GM12878 (cell line): ENCODE measurements around the gene COX17. TPM values are rescaled to one million over a fixed set of nuclear protein-coding genes. Genes with fewer than 3 reads are reported as not detected.
A peak's percentile ranks its signal among the peaks of the same experiment; 100 is the strongest.

Source experiments
- ATF7 ChIP-seq: fragments of 450-650 bp; IDR thresholded peaks from 2 replicates; pipeline ENCODE4 v1.6.1; 2016; ENCODE audit warnings: low read depth, mild to moderate bottlenecking
- BHLHE40 ChIP-seq, 2 experiments: fragments of 450-650 bp in 1 of 2; IDR thresholded peaks; 2 replicates each; pipeline ENCODE4 v1.6.1; 2011 to 2017; ENCODE audit warnings: low read depth in 2 of 2, borderline replicate concordance in 1 of 2, improper control_type of control experiment in 1 of 2, low read length in 1 of 2, mild to moderate bottlenecking in 1 of 2
- E2F4 ChIP-seq: IDR thresholded peaks from 2 replicates; pipeline ENCODE4 v1.6.1; 2012; ENCODE audit warnings: low read depth, low read length, improper control_type of control experiment
- E4F1 ChIP-seq: fragments of 450-650 bp; IDR thresholded peaks from 2 replicates; pipeline ENCODE4 v1.6.1; 2018; ENCODE audit warnings: borderline replicate concordance, mild to moderate bottlenecking; ENCODE audit not compliant: partially characterized antibody
- ETV6 ChIP-seq, 2 experiments: fragments of 450-650 bp in 1 of 2; IDR thresholded peaks in 1 of 2; conservative IDR thresholded peaks in 1 of 2; 2 replicates each; pipeline ENCODE4 v1.6.1; 2014; ENCODE audit warnings: antibody characterized with exemption in 1 of 2, borderline replicate concordance in 1 of 2, low read depth in 1 of 2, mild to moderate bottlenecking in 1 of 2, moderate library complexity in 1 of 2
- FOXK2 ChIP-seq: fragments of 450-650 bp; IDR thresholded peaks from 2 replicates; pipeline ENCODE4 v1.6.1; 2017; ENCODE audit warnings: mild to moderate bottlenecking, moderate library complexity
- FOXM1 ChIP-seq: IDR thresholded peaks from 2 replicates; pipeline ENCODE4 v1.6.1; 2012; ENCODE audit warnings: low read depth, mild to moderate bottlenecking, inconsistent platforms, low read length, moderate library complexity
- JUNB ChIP-seq: IDR thresholded peaks from 2 replicates; pipeline ENCODE4 v1.6.1; 2016; ENCODE audit warnings: antibody characterized with exemption, mild to moderate bottlenecking
- KDM1A ChIP-seq: fragments of 200-600 bp; sonication (generic); IDR thresholded peaks from 2 replicates; pipeline ENCODE4 v1.6.1; 2016; ENCODE audit warnings: borderline replicate concordance
- NFXL1 ChIP-seq: fragments of 450-650 bp; IDR thresholded peaks from 2 replicates; pipeline ENCODE4 v1.6.1; 2017; ENCODE audit warnings: antibody characterized with exemption, mild to moderate bottlenecking, borderline replicate concordance
- NKRF ChIP-seq: fragments of 450-650 bp; conservative IDR thresholded peaks from 2 replicates; pipeline ENCODE4 v1.6.1; 2017; ENCODE audit warnings: mild to moderate bottlenecking, moderate library complexity
- NR2C2 ChIP-seq: IDR thresholded peaks from 2 replicates; pipeline ENCODE4 v1.6.1; 2011; ENCODE audit warnings: borderline replicate concordance, low read depth; ENCODE audit not compliant: control insufficient read depth, insufficient read length
- RELA ChIP-seq: fragments of 450-650 bp; IDR thresholded peaks from 2 replicates; pipeline ENCODE4 v1.8.0; 2014; ENCODE audit warnings: borderline replicate concordance; ENCODE audit not compliant: partially characterized antibody
- REST ChIP-seq: IDR thresholded peaks from 2 replicates; pipeline ENCODE4 v1.6.1; 2012; ENCODE audit warnings: mild to moderate bottlenecking, low read depth, low read length
- SIX5 ChIP-seq: IDR thresholded peaks from 2 replicates; pipeline ENCODE4 v1.6.1; 2011; ENCODE audit warnings: mild to moderate bottlenecking, low read depth, low read length, moderate library complexity; ENCODE audit not compliant: severe bottlenecking
- TCF12 ChIP-seq: IDR thresholded peaks from 2 replicates; pipeline ENCODE4 v1.6.1; 2011; ENCODE audit warnings: low read depth, mild to moderate bottlenecking, low read length
- TCF3 ChIP-seq: IDR thresholded peaks from 2 replicates; pipeline ENCODE4 v1.6.1; 2012; ENCODE audit warnings: low read depth, mild to moderate bottlenecking, low read length, borderline replicate concordance; ENCODE audit not compliant: insufficient read depth
- WRNIP1 ChIP-seq: IDR thresholded peaks from 2 replicates; pipeline ENCODE4 v1.6.1; 2011; ENCODE audit warnings: low read depth, low read length, improper control_type of control experiment, borderline replicate concordance
- ZNF207 ChIP-seq: fragments of 450-650 bp; IDR thresholded peaks from 2 replicates; pipeline ENCODE4 v1.6.1; 2014; ENCODE audit warnings: antibody characterized with exemption, mild to moderate bottlenecking, borderline replicate concordance
- ZNF24 ChIP-seq: fragments of 450-650 bp; IDR thresholded peaks from 2 replicates; pipeline ENCODE4 v1.6.1; 2017; ENCODE audit warnings: antibody characterized with exemption, mild to moderate bottlenecking
- polyA plus RNA-seq, 11 experiments: library from polyadenylated mRNA; depleted of rRNA in 4 of 11; unstranded in 6 of 11; stranded (reverse) in 5 of 11; fragments of >200 nt; fragmentation: Nextera tagmentation in 4 of 11; fragmentation: Illumina TruSeq in 1 of 11; extraction: Ambion mirVana in 4 of 11; extraction: Trizol in 1 of 11; gene quantifications; 1 replicate in 1 of 11; 2 replicates in 10 of 11; pipeline versions ENCODE4 v1.2.1 to v1.2.3, GENCODE V29; 2011 to 2016; ENCODE audit warnings: inconsistent platforms in 2 of 11, missing spikeins in 2 of 11, low read depth in 1 of 11
- total RNA-seq, 4 experiments: library from RNA; depleted of rRNA in 3 of 4; stranded (reverse); fragments of >200 nt in 3 of 4; fragmentation: Illumina TruSeq in 1 of 4; extraction: Trizol in 1 of 4; gene quantifications; 2 replicates each; pipeline versions ENCODE4 v1.2.1 to v1.2.3, GENCODE V29; 2013 to 2021

COX17 gene
- total and polyA plus RNA-seq, 10 of the 15 experiments (the other 5 are each of a cell fraction or from before 2014, with no cell fraction given): 111 to 717 (median 243) TPM

- TF ChIP-seq SIX5 (no peak), E4F1 (no peak), NR2C2 (no peak), ATF7 (peak; percentile 65), E2F4 (no peak), RELA (peak; percentile 84), BHLHE40 (IDR thresholded peaks at IDR 0.05; ENCODE audit: borderline replicate concordance in 1 of 2, low read depth in 2 of 2, low read length in 1 of 2) (no peak), JUNB (peak; percentile 83), KDM1A (no peak), ETV6 (conservative IDR thresholded peaks at IDR 0.05 in 1 of 2, IDR thresholded peaks at IDR 0.05 in 1 of 2; ENCODE audit: borderline replicate concordance in 1 of 2, low read depth in 1 of 2) (peak in 1 of 2 experiments; percentile 50; a peak in 1 of 4 replicates), NFXL1 (no peak), TCF12 (peak; percentile 62), WRNIP1 (no peak), ZNF207 (no peak; the same call in 1 of the 2 replicates), REST (no peak), ZNF24 (no peak), TCF3 (peak; percentile 56; the same call in 1 of the 2 replicates), FOXM1 (peak; percentile 68; the same call in 1 of the 2 replicates), FOXK2 (no peak), NKRF (no peak)
These were observed 20.2 kb upstream of the COX17 start (continued) for GRCh38 chr3:119697394-119697793.
